T-helper 2 cell treated with Interferon-gamma antibody and Interleukin-4, amounts not matched to agents 5 μg/mL and 100 μg/mL, for 36 hours (primary cell): Measurements from ENCODE around the gene HOXC11.
A peak's percentile ranks its signal among the peaks of the same experiment; 100 is the strongest.

Experiments
- DNase-seq: peaks from one replicate; pipeline ENCODE4 v3.0.0; 2021; ENCODE audit warnings: low spot score
- H3K27ac Mint-ChIP-seq: one replicate; pipeline ENCODE4 v1.8.0; 2021; ENCODE audit warnings: mild to moderate bottlenecking, mixed read lengths
- H3K27me3 Mint-ChIP-seq: one replicate; pipeline ENCODE4 v1.8.0; 2021; ENCODE audit warnings: low read depth, mixed read lengths
- H3K36me3 Mint-ChIP-seq: one replicate; pipeline ENCODE4 v1.8.0; 2021; ENCODE audit warnings: low read depth, mixed read lengths
- H3K4me1 Mint-ChIP-seq: one replicate; pipeline ENCODE4 v1.8.0; 2021; ENCODE audit warnings: low read depth, mixed read lengths
- H3K4me3 Mint-ChIP-seq: one replicate; pipeline ENCODE4 v1.8.0; 2022; ENCODE audit warnings: mild to moderate bottlenecking, moderate library complexity, mixed read lengths
- H3K9me3 Mint-ChIP-seq: one replicate; pipeline ENCODE4 v1.8.0; 2021; ENCODE audit warnings: mixed read lengths

HOXC11 gene

DNA sequence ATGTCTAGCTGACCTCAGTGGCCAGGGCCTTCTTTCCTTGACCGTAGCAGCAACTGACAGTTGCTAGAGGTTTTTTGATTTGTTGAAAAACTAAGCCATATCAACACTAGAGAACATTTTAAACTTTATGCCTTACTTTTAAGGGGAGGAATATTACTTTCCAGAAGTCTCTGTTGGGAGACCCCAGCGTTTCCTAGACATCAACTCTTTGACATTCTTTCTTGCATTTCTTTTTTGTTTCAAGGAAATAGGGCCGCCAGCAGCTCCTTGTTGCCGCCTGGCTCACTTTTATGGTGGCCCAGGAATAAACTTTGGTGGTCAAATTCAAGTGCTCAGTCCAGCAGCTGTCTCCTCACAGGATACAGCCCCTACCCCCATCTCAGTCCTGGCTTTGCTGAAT is 2.5 kb upstream of the HOXC11 start:
- peaks cover 4% of the 10 kb centered on the region for H3K9me3 Mint-ChIP-seq
- no peak overlapping the region for H3K27ac Mint-ChIP-seq
- DNase-seq, result no peak
- H3K4me3 Mint-ChIP-seq, result no peak overlapping the region
- H3K36me3 Mint-ChIP-seq, result peaks cover under 1% of the 10 kb centered on the region
- H3K4me1 Mint-ChIP-seq, result peaks cover 13% of the 10 kb centered on the region
- peaks cover 92% of the 10 kb centered on the region for H3K27me3 Mint-ChIP-seq

DNA sequence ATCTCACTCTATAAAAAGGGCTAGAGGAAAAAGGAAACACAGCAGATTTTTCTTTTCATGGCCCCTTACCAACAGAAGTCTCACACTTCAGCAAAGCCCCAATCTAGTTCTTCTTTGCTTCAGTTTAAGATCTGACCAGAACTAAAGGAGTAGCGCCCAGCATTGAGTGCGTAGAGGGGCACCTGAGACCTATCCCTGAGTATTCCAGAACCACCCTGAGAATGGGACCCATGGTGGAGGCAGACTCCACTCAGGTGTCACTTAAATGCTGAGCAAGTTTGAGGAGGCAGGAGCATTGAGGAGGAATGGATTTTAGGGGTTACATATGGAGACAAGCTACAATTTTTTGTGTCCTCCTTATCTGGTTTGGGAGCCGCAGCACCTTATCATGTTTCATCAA is 1.8 kb upstream of the HOXC11 start:
- H3K27ac Mint-ChIP-seq, result no peak overlapping the region
- H3K36me3 Mint-ChIP-seq, result peaks cover 2% of the 10 kb centered on the region
- H3K27me3 Mint-ChIP-seq, result peaks cover 92% of the 10 kb centered on the region
- DNase-seq, result no peak
- no peak overlapping the region for H3K4me3 Mint-ChIP-seq
- peaks cover 13% of the 10 kb centered on the region for H3K4me1 Mint-ChIP-seq
- H3K9me3 Mint-ChIP-seq, result peaks cover 4% of the 10 kb centered on the region

DNA sequence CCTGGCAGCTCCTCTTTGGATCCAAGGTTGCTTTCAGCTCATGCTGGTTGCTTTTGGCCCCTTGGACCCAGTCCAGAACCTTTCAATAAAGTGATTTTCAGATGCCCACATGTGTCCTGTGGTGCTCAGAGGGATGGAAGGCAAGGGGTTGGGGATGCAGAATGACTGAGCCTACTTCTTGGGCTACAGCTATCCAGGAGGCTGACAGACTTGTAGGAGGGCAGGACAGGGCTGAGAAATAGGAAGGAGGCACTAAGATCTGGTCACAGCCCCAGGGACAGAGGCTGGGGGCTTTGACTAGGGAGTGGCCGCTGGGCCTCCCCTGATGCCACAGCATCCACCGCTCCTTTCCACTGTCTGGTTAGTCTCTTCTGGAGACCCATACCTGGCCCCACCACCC is 1.2 kb upstream of the HOXC11 start:
- DNase-seq, result no peak
- H3K36me3 Mint-ChIP-seq, result peaks cover 2% of the 10 kb centered on the region
- peaks cover 4% of the 10 kb centered on the region for H3K9me3 Mint-ChIP-seq
- peaks cover 8% of the 10 kb centered on the region for H3K4me1 Mint-ChIP-seq
- no peak overlapping the region for H3K4me3 Mint-ChIP-seq
- H3K27ac Mint-ChIP-seq, result no peak overlapping the region
- peaks cover 92% of the 10 kb centered on the region for H3K27me3 Mint-ChIP-seq

DNA sequence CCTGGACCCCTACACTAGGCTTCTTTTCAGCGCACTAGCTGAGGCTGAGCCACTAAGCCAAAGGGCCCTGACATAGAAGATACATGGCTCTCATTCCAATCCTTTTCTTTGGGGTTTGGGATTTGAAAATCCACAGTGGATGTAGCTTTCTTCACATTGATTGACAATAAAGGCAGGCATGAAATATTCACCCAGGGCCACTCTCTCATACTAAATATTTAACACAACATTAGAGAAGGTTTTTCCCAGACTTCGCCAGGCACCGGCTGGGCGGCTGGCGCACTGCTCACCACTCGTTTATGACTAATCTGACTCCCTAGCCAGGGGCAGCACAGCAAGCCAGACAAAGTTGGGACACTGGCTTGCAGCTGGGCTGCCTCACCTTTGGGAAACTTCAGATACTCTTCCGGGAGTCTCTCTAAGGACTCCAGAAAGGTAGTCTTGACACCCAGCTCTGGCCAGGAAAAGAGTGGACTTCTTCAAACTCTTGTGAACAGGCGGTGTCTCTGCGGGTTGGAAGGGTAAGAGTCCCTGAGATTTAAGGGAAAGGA is 699 bp upstream of the HOXC11 start:
- H3K4me3 Mint-ChIP-seq, result no peak overlapping the region
- H3K27ac Mint-ChIP-seq, result peak overlapping the region; percentile 79
- H3K27me3 Mint-ChIP-seq, result peaks cover 92% of the 10 kb centered on the region
- peaks cover 4% of the 10 kb centered on the region for H3K9me3 Mint-ChIP-seq
- H3K4me1 Mint-ChIP-seq, result peaks cover 8% of the 10 kb centered on the region
- H3K36me3 Mint-ChIP-seq, result peaks cover 2% of the 10 kb centered on the region
- DNase-seq, result no peak

DNA sequence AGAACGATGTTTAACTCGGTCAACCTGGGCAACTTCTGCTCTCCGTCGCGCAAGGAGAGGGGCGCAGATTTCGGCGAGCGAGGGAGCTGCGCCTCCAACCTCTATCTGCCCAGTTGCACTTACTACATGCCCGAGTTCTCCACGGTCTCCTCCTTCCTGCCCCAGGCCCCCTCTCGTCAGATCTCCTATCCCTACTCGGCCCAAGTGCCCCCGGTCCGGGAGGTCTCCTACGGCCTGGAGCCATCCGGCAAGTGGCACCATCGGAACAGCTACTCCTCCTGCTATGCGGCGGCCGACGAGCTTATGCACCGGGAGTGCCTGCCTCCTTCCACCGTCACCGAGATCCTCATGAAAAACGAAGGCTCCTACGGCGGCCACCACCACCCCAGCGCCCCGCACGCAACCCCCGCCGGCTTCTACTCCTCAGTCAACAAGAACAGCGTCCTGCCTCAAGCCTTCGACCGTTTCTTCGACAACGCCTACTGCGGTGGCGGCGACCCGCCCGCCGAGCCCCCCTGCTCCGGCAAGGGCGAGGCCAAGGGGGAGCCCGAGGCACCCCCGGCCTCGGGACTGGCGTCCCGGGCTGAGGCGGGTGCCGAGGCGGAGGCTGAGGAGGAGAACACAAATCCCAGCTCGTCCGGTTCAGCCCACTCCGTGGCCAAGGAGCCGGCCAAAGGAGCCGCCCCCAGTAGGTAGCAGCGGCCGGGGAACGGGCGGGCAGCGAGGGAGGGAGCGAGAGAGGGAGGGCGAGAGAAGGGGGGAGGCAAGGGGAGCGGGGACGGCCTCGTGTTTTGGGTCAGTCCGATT is 513 bp downstream of the HOXC11 start:
- H3K4me3 Mint-ChIP-seq, result peak overlapping the region; percentile 24
- peaks cover 2% of the 10 kb centered on the region for H3K36me3 Mint-ChIP-seq
- no peak for DNase-seq
- peak overlapping the region; percentile 79 for H3K27ac Mint-ChIP-seq
- peaks cover 92% of the 10 kb centered on the region for H3K27me3 Mint-ChIP-seq
- peaks cover 4% of the 10 kb centered on the region for H3K9me3 Mint-ChIP-seq
- H3K4me1 Mint-ChIP-seq, result peaks cover 8% of the 10 kb centered on the region

DNA sequence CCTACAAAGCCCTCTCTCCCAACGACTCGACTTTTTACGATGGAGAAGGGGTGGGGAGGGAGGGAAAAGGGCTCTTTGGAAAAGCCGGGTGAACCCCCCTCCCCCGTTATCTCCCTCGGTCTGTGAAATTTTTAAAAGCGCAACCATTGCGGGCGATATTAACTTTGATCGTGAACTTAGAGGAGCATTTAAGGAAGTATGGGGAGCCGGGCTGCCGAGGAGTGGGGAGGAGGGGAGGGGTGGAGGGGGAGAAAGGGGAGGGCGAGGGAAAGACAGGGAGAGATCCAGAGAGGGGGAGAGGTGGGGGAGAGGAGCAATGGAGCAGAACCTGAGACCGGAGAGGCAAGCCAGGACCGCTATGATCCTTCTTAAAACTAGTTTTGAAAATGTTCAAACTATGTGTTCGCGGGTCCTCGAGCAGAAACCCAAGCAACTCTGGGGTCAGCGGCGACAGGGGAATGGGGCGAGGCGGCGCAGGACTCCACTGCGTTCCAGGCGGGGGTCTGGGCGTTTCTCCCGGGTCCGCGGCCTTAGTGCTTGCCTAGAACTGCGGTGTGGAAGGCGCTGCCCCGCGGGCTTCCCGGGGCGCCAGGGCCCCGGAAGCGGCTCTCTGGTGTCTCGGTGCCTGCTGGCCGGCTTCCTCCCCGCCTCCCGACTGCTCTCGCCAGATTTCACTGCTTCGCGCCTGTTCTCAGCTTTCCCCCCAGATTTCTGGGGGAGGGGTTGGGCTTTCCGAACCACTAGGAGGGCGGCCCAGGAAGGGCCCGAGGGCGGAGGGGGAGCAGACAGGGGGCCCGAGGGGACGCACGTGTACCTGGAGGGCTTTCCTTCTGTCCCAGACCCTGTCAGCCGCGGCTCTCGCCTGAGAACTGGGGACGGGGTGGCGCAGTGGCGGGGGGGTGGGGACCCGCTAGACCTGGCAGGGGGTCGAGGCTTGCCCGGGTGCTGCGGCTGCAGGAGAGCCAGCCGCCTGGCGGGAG is 1.4 kb downstream of the HOXC11 start, which contains the start of gene HOTAIR:
TSS of gene HOTAIR (minus strand) at position 871 of the 980 bp plus-strand sequence.
- H3K27me3 Mint-ChIP-seq, result peaks cover 92% of the 10 kb centered on the region
- peak within 1 kb of the TSS; percentile 56 for H3K4me3 Mint-ChIP-seq
- DNase-seq, result no peak
- peak within 1 kb of the TSS; percentile 50 for H3K27ac Mint-ChIP-seq
- H3K9me3 Mint-ChIP-seq, result peaks cover 4% of the 10 kb centered on the region
- peaks cover 2% of the 10 kb centered on the region for H3K36me3 Mint-ChIP-seq
- peaks cover 8% of the 10 kb centered on the region for H3K4me1 Mint-ChIP-seq

DNA sequence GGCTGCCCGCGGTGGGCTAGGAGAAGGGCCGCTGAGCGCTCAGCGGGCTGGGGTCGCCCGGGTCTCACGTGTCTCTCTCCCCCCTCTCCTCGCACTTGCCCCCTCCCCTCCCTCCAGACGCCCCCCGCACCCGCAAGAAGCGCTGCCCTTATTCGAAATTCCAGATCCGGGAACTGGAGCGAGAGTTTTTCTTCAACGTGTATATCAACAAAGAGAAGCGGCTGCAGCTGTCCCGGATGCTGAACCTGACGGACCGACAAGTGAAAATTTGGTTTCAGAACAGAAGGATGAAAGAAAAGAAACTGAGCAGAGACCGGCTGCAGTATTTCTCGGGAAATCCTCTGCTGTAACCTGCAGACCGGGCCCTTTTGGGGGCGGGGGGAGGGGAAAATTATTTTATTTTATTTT is 2.1 kb downstream of the HOXC11 start:
- no peak overlapping the region for H3K4me3 Mint-ChIP-seq
- no peak for DNase-seq
- H3K36me3 Mint-ChIP-seq, result peaks cover 2% of the 10 kb centered on the region
- peak overlapping the region; percentile 49 for H3K27ac Mint-ChIP-seq
- H3K9me3 Mint-ChIP-seq, result peaks cover 4% of the 10 kb centered on the region
- H3K4me1 Mint-ChIP-seq, result peaks cover 8% of the 10 kb centered on the region
- peaks cover 92% of the 10 kb centered on the region for H3K27me3 Mint-ChIP-seq

DNA sequence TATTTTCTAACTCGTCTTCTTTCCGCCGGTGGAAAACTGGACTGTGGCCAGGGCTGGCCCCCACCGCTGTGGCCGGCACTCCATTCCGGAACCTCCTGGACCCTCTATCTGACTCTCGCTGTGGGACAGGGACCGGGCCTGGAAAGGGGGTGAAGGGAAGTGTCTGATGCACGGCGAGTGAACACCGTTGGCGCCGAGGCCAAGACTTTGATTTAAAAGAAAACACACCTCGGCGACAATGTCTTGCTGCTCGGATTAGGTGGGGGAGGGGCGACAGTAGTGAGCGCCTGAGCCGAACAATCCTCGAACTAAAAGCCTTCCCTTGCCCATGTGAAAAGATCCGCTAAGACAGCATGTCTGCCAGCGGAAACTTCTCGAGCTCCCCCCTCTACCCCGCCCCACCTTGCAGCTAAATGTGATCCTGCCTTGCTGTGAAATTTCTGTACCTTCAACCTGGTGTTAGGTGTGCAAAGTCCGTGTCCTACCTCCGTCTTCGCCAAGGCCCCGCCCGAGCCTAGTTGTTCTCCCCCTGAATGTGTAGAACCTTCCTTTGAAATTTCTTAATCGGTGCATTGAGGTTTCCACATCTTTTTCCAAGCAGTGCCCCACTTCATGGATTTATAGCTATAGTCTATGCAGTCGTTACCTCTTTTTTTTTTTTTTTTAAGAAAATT is 2.7 kb downstream of the HOXC11 start:
- Mint-ChIP-seq H3K36me3 (peaks cover 2% of the 10 kb centered on the region), H3K27ac (peak overlapping the region; percentile 50), H3K4me3 (peak overlapping the region; percentile 56), H3K4me1 (peaks cover 8% of the 10 kb centered on the region), H3K27me3 (peaks cover 92% of the 10 kb centered on the region), H3K9me3 (peaks cover 4% of the 10 kb centered on the region)
- DNase-seq, result no peak

DNA sequence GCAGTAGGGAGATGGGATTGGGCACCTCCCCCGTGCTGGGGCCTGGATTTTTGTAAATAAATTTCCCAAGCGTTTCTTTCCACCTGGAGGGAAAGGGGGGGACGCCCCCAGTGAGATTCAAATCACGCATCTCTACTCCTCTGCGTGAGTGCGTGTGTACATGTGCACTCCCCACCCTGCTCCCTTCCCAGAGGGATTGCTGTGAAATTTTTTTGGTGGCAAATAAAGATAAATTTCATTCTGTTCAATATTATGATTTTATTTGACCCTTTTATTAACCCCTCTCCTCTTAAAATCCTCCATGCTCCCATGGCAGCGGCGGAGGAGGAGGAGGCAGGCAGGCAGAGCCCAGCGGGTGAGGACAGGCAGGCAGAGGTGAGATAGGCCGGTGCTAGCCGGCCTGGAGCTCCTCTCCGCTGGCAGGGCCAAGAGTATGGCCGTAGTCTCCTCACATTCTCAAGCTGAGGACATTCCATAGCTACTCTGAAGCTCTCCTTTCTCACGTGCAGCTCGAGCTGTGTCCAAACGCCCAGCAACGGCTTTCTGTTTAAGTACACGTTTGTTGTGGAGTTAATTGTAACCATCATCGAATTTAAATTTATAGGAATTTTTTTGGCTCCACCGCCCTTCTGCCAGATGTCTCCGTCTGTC is 3.4 kb downstream of the HOXC11 start:
- H3K9me3 Mint-ChIP-seq, result peaks cover 4% of the 10 kb centered on the region
- H3K27me3 Mint-ChIP-seq, result peaks cover 92% of the 10 kb centered on the region
- no peak overlapping the region for H3K27ac Mint-ChIP-seq
- H3K36me3 Mint-ChIP-seq, result peaks cover 2% of the 10 kb centered on the region
- peak overlapping the region; percentile 15 for H3K4me3 Mint-ChIP-seq
- DNase-seq, result no peak
- H3K4me1 Mint-ChIP-seq, result peaks cover 8% of the 10 kb centered on the region

DNA sequence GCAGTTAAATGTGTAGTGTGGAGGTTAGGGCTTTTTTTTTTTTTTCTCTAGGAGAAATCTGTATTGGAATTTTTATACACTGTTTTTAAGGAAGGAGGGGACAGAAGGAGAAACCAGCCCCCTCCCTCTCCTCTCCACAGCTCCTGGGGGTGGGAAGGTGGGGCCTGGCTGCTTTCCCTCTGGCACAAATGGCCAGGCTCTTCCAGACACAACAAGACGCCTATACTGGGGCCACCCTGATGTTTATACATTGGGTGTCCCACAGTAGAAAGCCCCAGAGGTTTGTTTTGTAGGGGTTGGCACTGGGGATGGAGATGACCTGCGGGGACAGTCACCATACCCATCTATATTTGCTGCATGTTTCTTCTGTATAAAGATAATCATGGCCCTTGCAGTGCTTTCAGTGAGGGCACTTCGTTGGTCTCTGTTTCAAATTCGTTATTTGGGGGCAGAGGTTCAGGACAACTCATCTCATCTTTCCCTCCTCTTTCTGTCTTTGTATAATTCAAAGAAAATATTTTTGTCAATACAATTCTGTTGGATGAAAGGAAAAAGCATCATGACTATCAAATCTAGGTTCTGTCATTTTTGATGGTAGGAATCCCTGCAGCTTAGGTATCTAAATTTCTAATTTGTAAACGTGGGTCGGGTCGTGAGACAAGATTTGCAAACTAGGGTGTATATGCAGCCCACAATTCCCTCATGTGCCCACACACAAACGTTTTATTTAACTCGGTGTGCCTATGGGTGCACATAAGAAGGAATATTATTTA is 4.1 kb downstream of the HOXC11 start:
- H3K27ac Mint-ChIP-seq, result no peak overlapping the region
- H3K4me3 Mint-ChIP-seq, result no peak overlapping the region
- H3K4me1 Mint-ChIP-seq, result peaks cover 8% of the 10 kb centered on the region
- peaks cover 92% of the 10 kb centered on the region for H3K27me3 Mint-ChIP-seq
- H3K9me3 Mint-ChIP-seq, result peaks cover 4% of the 10 kb centered on the region
- peaks cover 2% of the 10 kb centered on the region for H3K36me3 Mint-ChIP-seq
- no peak for DNase-seq

DNA sequence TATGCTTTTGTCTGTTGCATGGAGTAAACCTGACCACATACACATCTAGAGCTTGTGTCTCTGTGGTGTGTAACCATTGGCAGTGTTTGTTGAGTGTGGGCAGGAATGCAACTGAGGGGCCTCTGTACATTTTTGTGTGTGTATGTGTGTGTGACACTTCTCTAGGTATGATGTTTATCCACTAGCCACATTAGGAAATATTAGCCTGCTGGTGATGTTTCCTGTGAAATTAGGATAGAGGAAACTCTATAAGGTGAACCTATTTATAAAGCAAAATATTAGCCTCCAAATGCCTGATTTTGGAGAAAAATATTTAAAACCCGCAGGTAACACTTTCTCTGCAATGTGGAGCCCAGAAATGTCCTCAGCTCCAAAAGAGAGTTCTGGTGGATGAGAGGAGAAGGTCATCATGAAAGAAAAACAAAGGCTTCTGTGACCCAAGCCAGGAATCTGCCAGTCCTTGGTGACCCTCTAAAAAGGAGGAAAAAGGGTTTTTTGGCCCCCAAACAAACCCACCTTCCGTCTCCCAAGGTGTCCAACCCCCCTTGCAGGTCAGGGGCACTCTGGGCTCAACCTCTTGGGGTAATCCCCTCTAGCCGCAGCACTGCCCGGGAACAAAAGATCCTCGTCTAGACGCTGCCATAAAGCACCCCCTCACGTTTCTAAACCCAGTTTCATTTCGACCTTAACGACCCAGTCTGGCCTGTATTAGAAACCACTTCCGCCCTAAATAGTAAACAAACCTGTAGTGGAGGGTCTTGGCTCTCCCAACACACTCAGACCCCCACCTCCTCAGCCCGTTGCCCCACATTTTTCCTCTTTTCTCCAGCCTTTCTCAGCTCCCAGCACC is 4.9 kb downstream of the HOXC11 start:
- peaks cover 92% of the 10 kb centered on the region for H3K27me3 Mint-ChIP-seq
- no peak overlapping the region for H3K4me3 Mint-ChIP-seq
- no peak for DNase-seq
- peaks cover 3% of the 10 kb centered on the region for H3K9me3 Mint-ChIP-seq
- H3K27ac Mint-ChIP-seq, result no peak overlapping the region
- H3K4me1 Mint-ChIP-seq, result peaks cover 8% of the 10 kb centered on the region
- H3K36me3 Mint-ChIP-seq, result peaks cover 2% of the 10 kb centered on the region
